ENCODE results near the gene TRMT112. TPM values are rescaled to one million over a fixed set of nuclear protein-coding genes. Genes with fewer than 3 reads are reported as not detected.

Gene TRMT112
- total RNA-seq, 2 experiments from 2014 or later = 282 to 293 TPM

GRCh38 chr11:64353715-64354506 lies 36.6 kb upstream of the TRMT112 start:
- CTCF ChIA-PET = interaction anchor here (0.8 to 1.3 kb wide), 4 partner anchors 10 to 36 kb away, joined by 3 to 4 read pairs (median 4); partner anchors contain the start of genes CCDC88B, PRDX5 and TRMT112
- POLR2A ChIA-PET = interaction anchor here (0.6 to 0.9 kb wide), 2 partner anchors 13 to 35 kb away, joined by 3 read pairs; partner anchors contain the start of gene CCDC88B

GRCh38 chr11:64352995-64353714 lies 35.8 kb upstream of the TRMT112 start:
- POLR2A ChIA-PET = interaction anchor here (0.9 kb wide), 1 partner anchor 13 kb away, joined by 3 read pairs; the partner anchor contains the start of gene CCDC88B
- CTCF ChIA-PET = interaction anchor here (1.1 kb wide), 2 partner anchors 11 to 36 kb away, joined by 3 to 4 read pairs; partner anchors contain the start of genes PRDX5 and TRMT112

- ChIA-PET CTCF (no interaction called here), POLR2A (no interaction called here)
Observed at GRCh38 chr11:64352099-64352994, 35.0 kb upstream of the TRMT112 start.

GRCh38 chr11:64351136-64351631 lies 33.8 kb upstream of the TRMT112 start:
- ChIA-PET CTCF (no interaction called here), POLR2A (no interaction called here)

- CTCF ChIA-PET = interaction anchor here (0.9 to 1.9 kb wide), 3 partner anchors 8 to 31 kb away, joined by 3 to 5 read pairs (median 3); partner anchors contain the start of gene PRDX5
- POLR2A ChIA-PET = interaction anchor here (1.4 kb wide), 1 partner anchor 18 kb away, joined by 6 read pairs; no protein-coding TSS in a partner anchor
Observed at GRCh38 chr11:64349404-64349803, 32.0 kb upstream of the TRMT112 start.

GRCh38 chr11:64349025-64349387 lies 31.6 kb upstream of the TRMT112 start:
- POLR2A ChIA-PET = interaction anchor here (1.0 to 1.4 kb wide), 2 partner anchors 9 to 17 kb away, joined by 3 to 6 read pairs; no protein-coding TSS in a partner anchor

GRCh38 chr11:64348383-64349024 lies 31.1 kb upstream of the TRMT112 start:
- ChIA-PET POLR2A (interaction anchor here (0.6 to 1.4 kb wide), 3 partner anchors 9 to 83 kb away, joined by 3 to 6 read pairs (median 3); no protein-coding TSS in a partner anchor), CTCF (interaction anchor here (0.7 to 1.9 kb wide), 3 partner anchors 9 to 58 kb away, joined by 3 to 5 read pairs (median 3); partner anchors contain the start of gene PRDX5)

More at GRCh38 chr11:64349025-64349387, 31.6 kb upstream of the TRMT112 start:
- CTCF ChIA-PET = interaction anchor here (1.1 to 1.9 kb wide), 2 partner anchors 8 to 31 kb away, joined by 3 to 5 read pairs; partner anchors contain the start of gene PRDX5

GRCh38 chr11:64347193-64347867 lies 30.0 kb upstream of the TRMT112 start:
- ChIA-PET POLR2A (no interaction called here), CTCF (interaction anchor here (0.7 kb wide), 1 partner anchor 59 kb away, joined by 3 read pairs; no protein-coding TSS in a partner anchor)

- POLR2A ChIA-PET = no interaction called here
- CTCF ChIA-PET = interaction anchor here (2.4 kb wide), 1 partner anchor 13 kb away, joined by 9 read pairs; no protein-coding TSS in a partner anchor
Observed at GRCh38 chr11:64344787-64345186, 27.4 kb upstream of the TRMT112 start.

GRCh38 chr11:64343767-64344559 lies 26.6 kb upstream of the TRMT112 start:
- POLR2A ChIA-PET = no interaction called here
- CTCF ChIA-PET = interaction anchor here (1.1 to 1.2 kb wide), 2 partner anchors 10 to 12 kb away, joined by 3 read pairs; no protein-coding TSS in a partner anchor

- CTCF ChIA-PET = interaction anchor here (1.0 to 3.6 kb wide), 5 partner anchors 11 to 27 kb away, joined by 3 to 22 read pairs (median 3); partner anchors contain the start of genes PRDX5 and TRMT112
- POLR2A ChIA-PET = interaction anchor here (1.0 kb wide), 1 partner anchor 26 kb away, joined by 7 read pairs; the partner anchor contains the start of genes PRDX5 and TRMT112
Observed at GRCh38 chr11:64342869-64343745, 25.7 kb upstream of the TRMT112 start.

GRCh38 chr11:64341851-64342791 lies 24.8 kb upstream of the TRMT112 start:
- POLR2A ChIA-PET = interaction anchor here (0.6 to 3.6 kb wide), 3 partner anchors 10 to 25 kb away, joined by 3 to 14 read pairs (median 7); partner anchors contain the start of genes PRDX5 and TRMT112

GRCh38 chr11:64341429-64341828 lies 24.1 kb upstream of the TRMT112 start:
- POLR2A ChIA-PET = interaction anchor here (1.5 to 3.6 kb wide), 2 partner anchors 13 to 23 kb away, joined by 3 to 14 read pairs; partner anchors contain the start of genes PRDX5 and TRMT112
- CTCF ChIA-PET = interaction anchor here (1.2 to 3.6 kb wide), 6 partner anchors 10 to 37 kb away, joined by 3 to 22 read pairs (median 6); partner anchors contain the start of genes PRDX5 and TRMT112

More at GRCh38 chr11:64341851-64342791, 24.8 kb upstream of the TRMT112 start:
- CTCF ChIA-PET = interaction anchor here (0.6 to 3.6 kb wide), 7 partner anchors 10 to 391 kb away, joined by 3 to 22 read pairs (median 3); partner anchors contain the start of genes PRDX5 and TRMT112
